Measurements from ENCODE around the gene ALPI.

Gene ALPI

GRCh38 chr2:232485757-232486557 is 30.0 kb downstream of the ALPI start:
- DNase-seq (ENCODE audit: low spot score): no peak

GRCh38 chr2:232486558-232487384 is 30.8 kb downstream of the ALPI start:
- DNase-seq (ENCODE audit: low spot score): no peak

GRCh38 chr2:232487385-232488096 is 31.6 kb downstream of the ALPI start, which contains the start of gene ECEL1:
TSS of gene ECEL1 (minus strand) at chr2:232487834. CDS start at chr2:232486653, 1,181 bp downstream.
- no peak for DNase-seq (ENCODE audit: low spot score)

DNA sequence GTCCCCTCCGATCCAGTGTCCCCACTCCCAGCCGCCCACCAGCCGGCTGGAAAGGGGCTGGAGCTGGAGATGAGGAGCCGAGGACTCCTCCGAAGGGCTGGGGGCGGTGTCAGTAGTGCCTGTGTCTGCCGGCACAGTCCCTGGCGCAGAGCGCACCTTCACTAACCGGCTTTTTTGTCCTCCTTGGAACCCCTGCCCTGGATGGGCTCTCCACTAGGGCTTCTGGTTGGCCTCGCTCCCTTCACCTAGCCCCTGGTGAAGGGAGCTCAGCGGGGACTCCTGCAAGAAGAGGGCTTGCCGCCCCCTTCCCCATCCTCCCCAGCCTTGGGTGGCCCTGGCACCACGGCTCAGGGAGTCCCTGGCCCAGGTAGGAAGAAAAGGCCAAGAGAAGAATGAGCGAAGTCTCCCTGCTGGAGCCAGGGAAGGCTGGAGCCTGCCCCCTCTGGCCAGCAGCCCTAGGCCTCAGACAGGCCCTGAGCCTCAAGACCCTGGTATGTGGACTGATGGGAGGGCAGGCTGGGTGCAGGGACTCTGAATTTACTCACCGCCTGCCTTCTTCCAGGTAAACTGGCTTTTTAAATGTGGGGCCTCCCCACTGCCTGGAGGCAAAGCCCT is 32.3 kb downstream of the ALPI start:
- DNase-seq (ENCODE audit: low spot score): no peak

DNA sequence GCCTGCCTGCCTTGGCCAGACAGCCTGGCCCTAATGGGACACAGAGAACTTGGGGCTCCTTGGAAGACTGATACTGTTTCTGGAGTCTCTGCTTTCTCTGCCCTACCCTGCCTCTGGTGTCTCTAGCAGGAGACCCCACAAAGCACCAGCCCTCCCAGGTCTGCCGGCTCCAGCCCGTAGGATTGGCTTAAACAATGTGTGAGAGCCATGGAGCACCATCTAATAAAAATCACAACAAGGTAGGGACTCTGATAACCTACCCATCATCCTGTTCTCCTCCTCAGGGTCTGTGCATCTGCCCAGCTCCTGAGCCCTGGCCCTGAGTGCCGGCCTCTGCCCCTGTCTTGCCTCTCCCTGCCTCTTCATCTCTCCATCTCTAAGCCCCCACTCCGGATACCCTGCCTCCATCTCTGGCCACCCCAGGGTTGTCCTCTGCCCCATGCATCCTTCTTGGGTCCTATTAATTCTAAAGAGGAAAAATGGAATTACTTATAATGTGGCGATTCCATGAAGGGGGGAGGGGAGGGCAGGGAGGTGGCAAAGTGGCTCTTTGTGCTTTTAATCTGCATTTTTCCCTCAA is 32.9 kb downstream of the ALPI start:
- no peak for DNase-seq (ENCODE audit: low spot score)

DNA sequence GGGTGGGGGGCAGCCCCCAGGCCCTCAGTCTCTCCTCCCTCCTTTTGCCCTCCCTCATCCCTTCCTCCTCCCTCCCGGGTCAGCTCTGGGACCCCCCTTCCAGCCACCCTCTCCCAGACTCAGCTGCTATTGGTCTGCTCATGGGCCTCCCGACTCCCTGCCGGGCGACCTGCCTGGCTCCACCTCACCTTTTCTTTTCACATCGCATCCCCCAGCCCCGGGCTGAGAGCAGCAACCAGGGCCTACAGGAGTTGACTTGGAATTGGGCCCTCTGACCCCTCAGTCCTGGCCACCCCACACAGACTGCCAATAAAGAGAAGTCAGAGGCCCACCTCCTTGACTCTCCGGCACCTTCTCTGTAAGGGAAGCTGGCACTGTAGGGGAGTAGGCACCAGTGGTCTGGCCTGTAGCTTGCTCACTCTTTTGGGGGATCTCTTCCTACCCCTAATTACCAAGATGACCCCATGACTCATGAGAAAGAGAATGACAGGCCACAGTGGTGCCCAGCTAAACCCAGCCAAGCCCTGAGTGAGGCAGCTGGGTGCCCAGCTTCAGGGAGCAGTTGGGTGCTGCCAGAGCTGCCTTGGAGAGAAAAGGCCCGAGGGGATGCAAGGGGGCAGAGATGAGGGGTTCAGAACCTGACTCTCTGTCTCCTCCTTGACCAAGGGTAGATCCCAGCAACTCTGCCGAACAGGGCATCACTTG is 33.7 kb downstream of the ALPI start:
- DNase-seq (ENCODE audit: low spot score): no peak

DNA sequence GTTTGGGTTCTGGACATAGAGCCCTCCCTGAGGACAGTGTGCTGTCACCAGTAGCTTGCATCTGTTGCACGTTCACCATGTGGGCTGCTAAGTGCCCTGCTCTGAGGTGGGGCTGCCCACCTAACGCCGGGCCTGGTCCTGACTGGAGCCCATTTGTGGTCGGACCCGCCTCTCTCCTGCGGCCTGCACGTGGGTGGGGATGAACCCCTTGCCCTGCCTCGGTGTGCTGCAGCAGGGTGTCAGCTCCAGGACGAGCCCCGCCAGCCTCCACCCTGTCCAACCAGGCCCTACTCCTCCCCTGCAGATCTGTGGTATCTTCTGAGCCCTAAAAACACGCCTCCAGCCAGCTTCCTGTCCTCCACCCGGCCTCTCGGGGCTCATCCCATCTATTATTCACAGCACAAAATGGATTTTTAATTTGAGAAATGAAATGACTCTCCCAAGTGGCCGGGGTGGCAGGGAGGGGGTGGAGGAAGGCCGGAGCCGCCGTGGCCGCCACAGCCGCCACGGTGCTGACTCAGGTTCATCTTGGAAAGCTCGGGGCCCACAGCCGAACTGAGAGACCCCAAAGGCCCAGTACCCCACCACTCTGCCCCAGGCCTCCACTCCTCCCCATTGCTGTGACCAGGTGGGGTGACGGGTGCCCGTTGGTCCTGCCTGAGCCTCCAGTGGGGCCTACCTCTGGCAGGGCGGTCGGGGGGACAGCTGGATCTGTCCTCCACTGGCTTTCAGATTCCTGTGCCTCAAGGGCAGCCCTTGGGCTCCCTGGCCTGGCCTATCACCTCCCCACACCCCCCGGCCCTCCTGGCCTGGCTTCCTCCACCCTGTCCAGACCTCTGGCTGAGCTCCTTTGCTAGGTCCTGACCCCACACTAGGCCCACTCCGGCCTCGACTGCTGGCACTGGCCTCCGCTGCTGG is 34.5 kb downstream of the ALPI start:
- no peak for DNase-seq (ENCODE audit: low spot score)

- DNase-seq (ENCODE audit: low spot score): no peak
Observed at GRCh38 chr2:232491139-232491780, 35.3 kb downstream of the ALPI start.

DNA sequence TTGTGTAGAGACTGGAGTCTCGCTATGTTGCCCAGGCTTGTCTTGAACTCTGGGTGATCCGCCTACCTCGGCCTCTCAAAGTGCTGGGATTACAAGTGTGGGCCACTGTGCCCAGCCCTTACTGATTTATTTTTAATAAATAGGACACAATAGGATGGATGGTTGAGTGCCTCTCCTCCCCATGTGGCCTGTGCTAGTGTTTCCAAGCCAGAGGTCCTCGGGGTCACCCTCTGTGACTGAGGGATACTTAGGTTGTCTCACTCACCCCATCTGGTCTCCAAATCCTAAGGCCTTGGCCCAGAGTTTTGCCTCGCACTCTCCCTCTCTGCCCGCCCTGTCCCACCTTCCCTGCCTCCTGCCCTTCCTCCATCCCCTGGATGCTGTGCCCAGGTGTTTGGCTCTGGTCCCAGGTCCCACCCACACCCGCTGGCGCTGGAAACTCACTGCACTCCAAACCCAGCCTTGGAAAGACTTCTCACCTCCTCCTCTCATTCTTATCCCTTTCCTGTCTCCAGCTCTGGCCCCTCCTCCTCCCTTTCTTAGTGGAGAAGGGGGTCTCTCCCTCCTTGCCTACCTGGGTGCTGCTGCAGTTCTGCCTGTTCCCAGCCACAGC is 36.4 kb downstream of the ALPI start:
- no peak for DNase-seq (ENCODE audit: low spot score)

DNA sequence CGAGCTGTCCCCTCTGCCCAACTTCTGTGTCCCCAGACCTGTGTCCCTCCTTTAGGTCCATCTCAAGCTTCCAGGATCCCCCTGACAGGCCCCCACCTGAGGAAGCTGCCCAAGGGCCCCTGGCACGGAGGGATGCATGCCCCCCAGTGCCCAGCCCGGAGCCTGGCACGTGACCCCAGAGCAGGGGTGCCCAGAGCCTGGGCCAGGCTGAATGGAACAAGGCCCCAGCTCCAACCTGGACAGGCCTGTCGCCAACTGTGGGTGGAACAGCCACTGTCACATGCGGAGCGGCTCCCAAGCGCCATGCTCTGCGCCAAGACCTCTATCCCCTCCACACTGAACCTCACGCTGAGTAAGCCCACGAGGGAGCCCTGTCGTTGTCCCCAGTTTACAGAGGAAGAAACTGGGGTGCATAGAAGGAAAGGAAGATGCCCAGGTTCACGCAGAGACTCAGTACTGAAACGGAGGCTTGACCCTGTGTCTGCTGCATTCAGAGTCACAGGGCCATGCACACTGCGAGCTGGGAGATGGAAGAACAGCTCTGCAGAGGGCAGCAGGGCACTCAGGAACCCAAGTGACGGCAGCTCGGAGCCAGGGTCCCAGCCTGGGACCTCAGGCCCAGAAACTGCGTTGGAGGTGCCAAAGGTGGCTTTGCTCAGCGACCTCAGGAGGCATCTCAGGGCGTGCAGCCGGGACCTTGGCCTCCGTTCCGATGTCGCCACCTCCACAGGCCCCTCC is 37.2 kb downstream of the ALPI start:
- DNase-seq (ENCODE audit: low spot score): no peak

DNA sequence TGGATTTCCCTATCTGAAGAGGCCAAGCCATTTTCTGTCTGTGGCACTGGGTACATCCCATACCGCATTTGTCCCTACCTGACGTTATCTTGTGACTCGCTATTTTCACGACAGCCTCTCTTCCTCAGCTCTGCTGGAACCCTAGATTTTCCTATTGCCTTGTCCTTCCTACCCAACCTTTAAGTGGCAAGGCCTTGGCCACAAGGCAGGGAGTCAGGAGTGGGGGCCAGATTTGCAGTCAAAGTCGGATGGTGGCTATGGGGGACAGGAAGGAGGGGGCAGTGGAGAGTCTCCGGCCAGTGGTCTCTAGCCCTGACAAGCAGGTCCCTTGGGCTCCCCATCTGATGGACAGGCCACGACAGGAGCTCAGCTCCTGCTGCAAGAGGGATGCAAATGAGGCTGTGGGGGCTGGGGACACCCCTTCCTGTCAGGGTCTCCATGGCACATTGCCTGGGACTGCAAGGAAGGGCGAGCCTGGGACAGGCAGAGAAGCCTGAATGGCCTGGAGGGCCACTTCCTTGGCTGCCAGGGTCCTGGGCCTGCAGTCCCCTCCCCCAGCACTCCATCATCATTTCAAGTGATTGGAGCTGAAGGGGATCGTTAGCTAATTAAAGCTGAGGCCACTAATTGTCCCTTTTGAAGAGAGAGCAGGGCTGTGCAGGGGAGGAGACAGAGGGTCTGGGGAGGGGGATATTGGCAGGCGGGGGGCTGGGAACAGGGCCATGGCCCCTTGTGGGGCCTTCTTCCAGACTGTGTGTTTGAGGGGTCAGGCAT is 37.9 kb downstream of the ALPI start:
- no peak for DNase-seq (ENCODE audit: low spot score)

DNA sequence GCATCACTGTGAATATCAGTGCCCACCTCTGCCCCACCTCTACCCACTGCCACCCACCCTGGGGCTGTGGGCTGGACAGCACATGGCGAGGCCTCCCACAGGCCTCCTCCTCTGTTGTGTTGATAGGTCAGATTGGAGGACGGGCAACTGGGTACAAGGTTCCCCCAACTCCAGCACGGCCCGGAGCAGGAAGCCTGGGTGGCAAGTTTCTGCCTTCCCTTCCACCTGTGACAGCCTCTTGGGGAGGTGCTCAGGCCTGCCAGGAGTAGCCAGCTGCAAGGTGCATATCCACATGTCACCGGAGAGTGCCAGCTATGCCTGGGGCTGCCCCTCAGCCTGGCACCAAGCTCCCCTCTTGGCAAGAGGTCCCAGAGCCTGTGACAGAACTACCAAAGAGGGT is 38.6 kb downstream of the ALPI start:
- no peak for DNase-seq (ENCODE audit: low spot score)

- DNase-seq (ENCODE audit: low spot score): no peak
Observed at GRCh38 chr2:232495292-232495691, 39.3 kb downstream of the ALPI start.

- no peak for DNase-seq (ENCODE audit: low spot score)
Observed at GRCh38 chr2:232496501-232497270, 40.7 kb downstream of the ALPI start.

DNA sequence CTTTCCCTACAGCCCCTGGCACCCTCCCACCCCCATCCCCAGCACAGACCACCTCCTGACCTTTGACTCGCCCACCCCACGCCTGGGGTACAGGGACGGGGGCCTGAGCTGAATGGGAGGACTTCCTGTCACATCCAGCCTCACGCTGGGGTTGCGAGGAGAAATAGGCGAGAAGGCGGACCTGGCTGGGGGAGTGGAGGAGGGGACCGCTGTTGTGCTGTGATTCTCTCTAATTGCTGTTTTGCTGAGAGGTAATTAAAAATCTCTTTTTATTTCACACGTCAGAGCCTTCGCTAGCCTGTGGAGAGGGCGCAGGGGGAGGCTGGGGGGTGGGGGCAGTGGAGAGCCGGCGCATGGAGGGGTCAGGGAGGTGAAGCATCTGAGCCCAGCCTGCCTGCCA is 41.4 kb downstream of the ALPI start:
- no peak for DNase-seq (ENCODE audit: low spot score)

- no peak for DNase-seq (ENCODE audit: low spot score)
Observed at GRCh38 chr2:232498452-232498851, 42.5 kb downstream of the ALPI start.

GRCh38 chr2:232501331-232501771 is 45.4 kb downstream of the ALPI start:
- DNase-seq (ENCODE audit: low spot score): no peak

Measured in LoVo (cell line).